Tibial nerve (tissue), 4 donors: ENCODE measurements around the gene ATXN7L1. TPM values are rescaled to one million over a fixed set of nuclear protein-coding genes. Genes with fewer than 3 reads are reported as not detected.

ENCODE experiments used
- DNase-seq, 2 donors: peaks; one replicate each; pipeline ENCODE4 v3.0.0-alpha.2; 2019; ENCODE audit warnings: low spot score in 2 of 2
- H3K27ac ChIP-seq, 4 donors: fragments of 200-600 bp; sonication (generic) in 3 of 4; one replicate each; pipeline ENCODE4 v1.5.1; 2017 to 2019; ENCODE audit warnings: mild to moderate bottlenecking in 1 of 4
- H3K27me3 ChIP-seq, 2 donors: fragments of 200-600 bp; sonication (generic) in 1 of 2; one replicate each; pipeline versions ENCODE4 v1.5.1 to v1.6.0; 2017 to 2019
- H3K36me3 ChIP-seq, 3 donors: fragments of 200-600 bp; sonication (generic); one replicate each; pipeline ENCODE4 v1.5.1; 2018 to 2019
- H3K4me1 ChIP-seq, 4 donors: fragments of 200-600 bp; sonication (generic) in 3 of 4; one replicate each; pipeline ENCODE4 v1.5.1; 2017 to 2019
- H3K4me3 ChIP-seq, 4 donors: fragments of 200-600 bp; sonication (generic) in 3 of 4; one replicate each; pipeline ENCODE4 v1.5.1; 2017 to 2019; ENCODE audit warnings: mild to moderate bottlenecking in 1 of 4, moderate library complexity in 1 of 4
- H3K9me3 ChIP-seq, 4 donors: fragments of 200-600 bp; sonication (generic) in 3 of 4; one replicate each; pipeline ENCODE4 v1.5.1; 2017 to 2019
- CTCF ChIP-seq, 5 experiments: fragments of 200-600 bp in 3 of 5; fragments of 450-650 bp in 2 of 5; sonication (generic) in 3 of 5; IDR thresholded peaks; one replicate each; pipeline ENCODE4 v1.5.1; 2016 to 2019; ENCODE audit warnings: antibody characterized with exemption in 5 of 5, mild to moderate bottlenecking in 3 of 5, moderate library complexity in 2 of 5
- EP300 ChIP-seq, 2 donors: sonication (generic); formaldehyde crosslinking; IDR thresholded peaks; one replicate each; pipeline ENCODE4 v1.6.1; 2017; ENCODE audit warnings: antibody characterized with exemption in 2 of 2, mild to moderate bottlenecking in 1 of 2
- POLR2A ChIP-seq, 2 donors: fragments of 450-650 bp; IDR thresholded peaks; one replicate each; pipeline ENCODE4 v1.6.1; 2017; ENCODE audit warnings: antibody characterized with exemption in 2 of 2, mild to moderate bottlenecking in 2 of 2, moderate library complexity in 2 of 2
- WGBS, 2 donors: methylation state at CpG; one replicate each; pipeline ENCODE4 v1.1.5; 2018; 5-methylcytosine and 5-hydroxymethylcytosine counted together
- total RNA-seq, 4 donors: library from RNA; depleted of rRNA; stranded (reverse); fragments of >200 nt; gene quantifications; one replicate each; pipeline ENCODE4 v1.1.0, GENCODE V29; 2016

ATXN7L1 gene
- total RNA-seq, 4 donors from 2014 or later = 14.6 to 22.5 (median 19.1) TPM

GRCh38 chr7:105675934-105676371, 200.4 kb downstream of the ATXN7L1 start:
- no peaks in the 10 kb centered on the region for H3K9me3 ChIP-seq
- peaks cover 6 to 67% (median 40%) of the 10 kb centered on the region in 4 donors for H3K4me1 ChIP-seq
- no peaks in the 10 kb centered on the region for H3K27me3 ChIP-seq
- no peak for TF ChIP-seq EP300 (IDR thresholded peaks at IDR 0.05)
- TF ChIP-seq CTCF (IDR thresholded peaks at IDR 0.05) = no peak
- TF ChIP-seq POLR2A (IDR thresholded peaks at IDR 0.05) = no peak
- 76 to 79% methylated on average over 8 of the region's 8 CpGs for WGBS, 2 donors
- DNase-seq = no peak
- H3K36me3 ChIP-seq = no peaks in the 10 kb centered on the region
- H3K4me3 ChIP-seq = no peak overlapping the region
- H3K27ac ChIP-seq = no peak overlapping the region

GRCh38 chr7:105674200-105674920, 202.0 kb downstream of the ATXN7L1 start:
- Histone ChIP-seq H3K27ac (no peak overlapping the region), H3K9me3 (no peaks in the 10 kb centered on the region), H3K4me3 (no peak overlapping the region), H3K4me1 (peaks cover 0 to 51% (median 26%) of the 10 kb centered on the region in 4 donors), H3K27me3 (no peaks in the 10 kb centered on the region), H3K36me3 (no peaks in the 10 kb centered on the region)
- TF ChIP-seq CTCF (IDR thresholded peaks at IDR 0.05) = no peak
- no peak for TF ChIP-seq POLR2A (IDR thresholded peaks at IDR 0.05)
- TF ChIP-seq EP300 (IDR thresholded peaks at IDR 0.05) = no peak
- no peak for DNase-seq
- 87 to 94% methylated on average over 4 of the region's 4 CpGs for WGBS, 2 donors

- Histone ChIP-seq H3K27ac (no peak overlapping the region), H3K27me3 (no peaks in the 10 kb centered on the region), H3K36me3 (no peaks in the 10 kb centered on the region), H3K4me1 (peaks cover 0 to 44% (median 19%) of the 10 kb centered on the region in 4 donors), H3K4me3 (no peak overlapping the region), H3K9me3 (no peaks in the 10 kb centered on the region)
- WGBS, 2 donors = 63 to 78% methylated on average over 7 of the region's 7 CpGs
- TF ChIP-seq EP300 (IDR thresholded peaks at IDR 0.05) (no peak), CTCF (IDR thresholded peaks at IDR 0.05) (no peak), POLR2A (IDR thresholded peaks at IDR 0.05) (no peak)
- DNase-seq = no peak
Measured at GRCh38 chr7:105673367-105674084, 202.9 kb downstream of the ATXN7L1 start.

GRCh38 chr7:105672801-105673200, 203.6 kb downstream of the ATXN7L1 start:
- WGBS, 2 donors = 89 to 97% methylated on average over 2 of the region's 2 CpGs
- Histone ChIP-seq H3K9me3 (no peaks in the 10 kb centered on the region), H3K27me3 (no peaks in the 10 kb centered on the region), H3K4me1 (peaks cover 0 to 37% (median 14%) of the 10 kb centered on the region in 4 donors), H3K4me3 (no peak overlapping the region), H3K27ac (no peak overlapping the region), H3K36me3 (no peaks in the 10 kb centered on the region)
- DNase-seq = no peak
- TF ChIP-seq CTCF (IDR thresholded peaks at IDR 0.05) (no peak), EP300 (IDR thresholded peaks at IDR 0.05) (no peak), POLR2A (IDR thresholded peaks at IDR 0.05) (no peak)

GRCh38 chr7:105666324-105666723, 210.1 kb downstream of the ATXN7L1 start:
- Histone ChIP-seq H3K27me3 (no peaks in the 10 kb centered on the region), H3K9me3 (no peaks in the 10 kb centered on the region), H3K27ac (no peak overlapping the region), H3K4me1 (peaks cover 0 to 3% (median 0%) of the 10 kb centered on the region in 4 donors), H3K4me3 (no peak overlapping the region), H3K36me3 (peaks cover 0 to 36% (median 0%) of the 10 kb centered on the region in 3 donors)
- no peak for DNase-seq
- WGBS, 2 donors = 85 to 100% methylated on average over 1 of the region's 1 CpG
- no peak for TF ChIP-seq CTCF (IDR thresholded peaks at IDR 0.05)
- TF ChIP-seq POLR2A (IDR thresholded peaks at IDR 0.05) = no peak
- no peak for TF ChIP-seq EP300 (IDR thresholded peaks at IDR 0.05)
